Left forelimb (tissue), 1 donor: Measurements from ENCODE around the gene GABRG3.

Experiments
- DNase-seq: peaks from one replicate; pipeline ENCODE4 v3.0.0-alpha.2; 2018; ENCODE audit warnings: low spot score

The GABRG3 gene

GRCh38 chr15:26970712-26971210 is at the start of gene GABRG3:
Gene GABRG3, plus strand, starts transcription at chr15:26971181.
- DNase-seq = no peak

GRCh38 chr15:26921433-26921832 is 49.5 kb upstream of the GABRG3 start:
- DNase-seq = no peak

- DNase-seq = no peak
These were observed 44.9 kb upstream of the GABRG3 start for GRCh38 chr15:26926081-26926480.

GRCh38 chr15:26928051-26928450 is 42.9 kb upstream of the GABRG3 start:
- DNase-seq = no peak

GRCh38 chr15:26929588-26929987 is 41.4 kb upstream of the GABRG3 start:
- DNase-seq = no peak

- no peak for DNase-seq
These were observed 36.1 kb upstream of the GABRG3 start for GRCh38 chr15:26934848-26935247.

- DNase-seq = no peak
These were observed 35.7 kb upstream of the GABRG3 start for GRCh38 chr15:26935322-26935721.

- DNase-seq = no peak
These were observed 34.5 kb upstream of the GABRG3 start for GRCh38 chr15:26936502-26936901.

- no peak for DNase-seq
These were observed 33.8 kb upstream of the GABRG3 start for GRCh38 chr15:26937134-26937533.

- DNase-seq = no peak
These were observed 31.6 kb upstream of the GABRG3 start for GRCh38 chr15:26939398-26939797.

GRCh38 chr15:26941489-26941888 is 29.5 kb upstream of the GABRG3 start:
- DNase-seq = no peak

GRCh38 chr15:26943866-26944265 is 27.1 kb upstream of the GABRG3 start:
- no peak for DNase-seq

- no peak for DNase-seq
These were observed 25.9 kb upstream of the GABRG3 start for GRCh38 chr15:26945046-26945445.

- DNase-seq = no peak
These were observed 21.0 kb upstream of the GABRG3 start for GRCh38 chr15:26950001-26950400.

GRCh38 chr15:26954403-26954802 is 16.6 kb upstream of the GABRG3 start:
- DNase-seq = no peak

GRCh38 chr15:26967719-26968269 is 3.2 kb upstream of the GABRG3 start:
- DNase-seq = peak; percentile 74

GRCh38 chr15:26968806-26969205 is 2.2 kb upstream of the GABRG3 start:
- no peak for DNase-seq

GRCh38 chr15:26971271-26972018 is 464 bp downstream of the GABRG3 start:
- no peak for DNase-seq

GRCh38 chr15:26972636-26973035 is 1.7 kb downstream of the GABRG3 start:
- no peak for DNase-seq

- no peak for DNase-seq
These were observed 3.3 kb downstream of the GABRG3 start for GRCh38 chr15:26974120-26974780.

GRCh38 chr15:26981492-26981891 is 10.5 kb downstream of the GABRG3 start:
- DNase-seq = no peak

GRCh38 chr15:26983822-26984221 is 12.8 kb downstream of the GABRG3 start:
- DNase-seq = no peak

GRCh38 chr15:26985050-26985449 is 14.1 kb downstream of the GABRG3 start:
- no peak for DNase-seq
